Measurements from ENCODE around the gene KIF26B. TPM values are rescaled to one million over a fixed set of nuclear protein-coding genes. Genes with fewer than 3 reads are reported as not detected.
A peak's percentile ranks its signal among the peaks of the same experiment; 100 is the strongest.
"Not testable (repeated sequence)": the region's sequence is repeated elsewhere in the genome, so short reads cannot be mapped to it uniquely, and the experiment has no call there.

KIF26B gene
- total RNA-seq, 1 donor from 2014 or later = 0.45 TPM

GRCh38 chr1:245383396-245384330 is 228.9 kb downstream of the KIF26B start:
- ATAC-seq (no peak), DNase-seq (ENCODE audit: low spot score) (no peak)
- intact Hi-C loops (cut with DNase I) = no loop called here

GRCh38 chr1:245386297-245386971 is 231.6 kb downstream of the KIF26B start:
- ATAC-seq (no peak), DNase-seq (ENCODE audit: low spot score) (no peak)
- intact Hi-C loops (cut with DNase I) = no loop called here

GRCh38 chr1:245388687-245389086 is 233.9 kb downstream of the KIF26B start:
- ATAC-seq = no peak
- DNase-seq (ENCODE audit: low spot score) = no peak
- intact Hi-C loops (cut with DNase I) = no loop called here

GRCh38 chr1:245389873-245390272 is 235.1 kb downstream of the KIF26B start:
- ATAC-seq (no peak), DNase-seq (ENCODE audit: low spot score) (no peak)
- intact Hi-C loops (cut with DNase I) = no loop called here

GRCh38 chr1:245390975-245391374 is 236.2 kb downstream of the KIF26B start:
- intact Hi-C loops (cut with DNase I) = no loop called here
- ATAC-seq = no peak
- DNase-seq (ENCODE audit: low spot score) = no peak

- intact Hi-C loops (cut with DNase I) = no loop called here
- ATAC-seq = no peak
- no peak for DNase-seq (ENCODE audit: low spot score)
Observed at GRCh38 chr1:245393694-245394093, 238.9 kb downstream of the KIF26B start.

GRCh38 chr1:245395680-245396079 is 240.9 kb downstream of the KIF26B start:
- ATAC-seq (no peak), DNase-seq (ENCODE audit: low spot score) (no peak)
- intact Hi-C loops (cut with DNase I) = no loop called here

- no peak for DNase-seq (ENCODE audit: low spot score)
- intact Hi-C loops (cut with DNase I) = no loop called here
- ATAC-seq = no peak
Observed at GRCh38 chr1:245396615-245397014, 241.8 kb downstream of the KIF26B start.

- DNase-seq (ENCODE audit: low spot score) (no peak), ATAC-seq (no peak)
- intact Hi-C loops (cut with DNase I) = no loop called here
Observed at GRCh38 chr1:245397771-245398170, 243.0 kb downstream of the KIF26B start.

- DNase-seq (ENCODE audit: low spot score) (no peak), ATAC-seq (no peak)
- intact Hi-C loops (cut with DNase I) = no loop called here
Observed at GRCh38 chr1:245398180-245398579, 243.4 kb downstream of the KIF26B start.

GRCh38 chr1:245401881-245402587 is 247.2 kb downstream of the KIF26B start:
- ATAC-seq = peak; percentile 85
- intact Hi-C loops (cut with DNase I) = no loop called here
- no peak for DNase-seq (ENCODE audit: low spot score)

GRCh38 chr1:245402998-245403397 is 248.2 kb downstream of the KIF26B start:
- ATAC-seq; intact Hi-C loops (cut with DNase I); DNase-seq (ENCODE audit: low spot score): not testable (repeated sequence)

GRCh38 chr1:245404527-245404926 is 249.7 kb downstream of the KIF26B start:
- intact Hi-C loops (cut with DNase I) = no loop called here
- DNase-seq (ENCODE audit: low spot score) = no peak
- peak; percentile 65 for ATAC-seq

- no peak for DNase-seq (ENCODE audit: low spot score)
- intact Hi-C loops (cut with DNase I) = no loop called here
- no peak for ATAC-seq
Observed at GRCh38 chr1:245404952-245405351, 250.2 kb downstream of the KIF26B start.

GRCh38 chr1:245406426-245406825 is 251.6 kb downstream of the KIF26B start:
- no peak for DNase-seq (ENCODE audit: low spot score)
- intact Hi-C loops (cut with DNase I) = no loop called here
- no peak for ATAC-seq

GRCh38 chr1:245407983-245408382 is 253.2 kb downstream of the KIF26B start:
- intact Hi-C loops (cut with DNase I) = no loop called here
- DNase-seq (ENCODE audit: low spot score) = no peak
- no peak for ATAC-seq

- DNase-seq (ENCODE audit: low spot score) = no peak
- ATAC-seq = peak; percentile 34
- intact Hi-C loops (cut with DNase I) = loop anchor here (5.0 kb wide), 1 partner anchor 378 kb away; no protein-coding TSS in a partner anchor
Observed at GRCh38 chr1:245409341-245410195, 254.8 kb downstream of the KIF26B start.

GRCh38 chr1:245411245-245412036 is 256.7 kb downstream of the KIF26B start:
- intact Hi-C loops (cut with DNase I) = loop anchor here (5.0 kb wide), 1 partner anchor 376 kb away; no protein-coding TSS in a partner anchor
- DNase-seq (ENCODE audit: low spot score) (no peak), ATAC-seq (no peak)
